Body of pancreas (tissue), 4 donors: ENCODE measurements around the gene PGC. TPM values are rescaled to one million over a fixed set of nuclear protein-coding genes. Genes with fewer than 3 reads are reported as not detected.

Source experiments
- ATAC-seq: fragments of 150-250 bp; one replicate; pipeline ENCODE4 v1.9.1; 2016
- DNase-seq, 4 donors: peaks; one replicate each; pipeline ENCODE4 v3.0.0-alpha.2; 2019
- H3K27ac ChIP-seq, 4 donors: fragments of 200-600 bp; sonication (generic); 1 replicate in 3 of 4; 2 replicates in 1 of 4; pipeline versions ENCODE4 v1.5.1 to v1.6.1; 2016 to 2019; ENCODE audit warnings: mild to moderate bottlenecking in 1 of 4, mixed read lengths in 1 of 4, moderate library complexity in 1 of 4
- H3K27me3 ChIP-seq, 2 donors: fragments of 200-600 bp; sonication (generic); one replicate each; pipeline ENCODE4 v1.6.0; 2016; ENCODE audit warnings: mild to moderate bottlenecking in 1 of 2
- H3K36me3 ChIP-seq, 2 donors: fragments of 200-600 bp; sonication (generic); replicated peaks in 1 of 2; 2 replicates each; pipeline ENCODE4 v1.5.1; 2016; ENCODE audit warnings: low read depth in 2 of 2; ENCODE audit not compliant: insufficient read depth in 1 of 2
- H3K4me1 ChIP-seq: fragments of 200-600 bp; sonication (generic); one replicate; pipeline ENCODE4 v1.6.0; 2016
- H3K4me3 ChIP-seq, 2 donors: fragments of 200-600 bp; sonication (generic); 1 replicate in 1 of 2; 2 replicates in 1 of 2; pipeline ENCODE4 v1.5.1; 2016 to 2019
- H3K9me3 ChIP-seq, 3 donors: fragments of 200-600 bp; sonication (generic); 1 replicate in 2 of 3; 2 replicates in 1 of 3; pipeline ENCODE4 v1.5.1; 2016
- CTCF ChIP-seq, 7 experiments: fragments of 450-650 bp in 4 of 7; fragments of 200-600 bp in 3 of 7; sonication (generic) in 3 of 7; IDR thresholded peaks; one replicate each; pipeline ENCODE4 v1.5.1; 2016 to 2019; ENCODE audit warnings: antibody characterized with exemption in 7 of 7
- POLR2A ChIP-seq, 3 donors: fragments of 450-650 bp; IDR thresholded peaks; one replicate each; pipeline ENCODE4 v1.6.1; 2016; ENCODE audit warnings: antibody characterized with exemption in 3 of 3, mild to moderate bottlenecking in 2 of 3
- WGBS, 2 donors: methylation state at CpG; one replicate each; pipeline ENCODE4 v1.1.5; 2017; 5-methylcytosine and 5-hydroxymethylcytosine counted together
- intact Hi-C: fragments of 100-400 bp; cut with DNase I; formaldehyde crosslinking; loops from one replicate; pipeline ENCODE4 v1.15.1; 2023
- total RNA-seq, 2 donors: library from RNA; depleted of rRNA; stranded (reverse); fragments of >200 nt; gene quantifications; one replicate each; pipeline ENCODE4 v1.1.0, GENCODE V29; 2016

PGC gene
- total RNA-seq, 2 donors from 2014 or later = 48.8 to 91.1 TPM

GRCh38 chr6:41743406-41744235 lies 3.6 kb downstream of the PGC start:
- WGBS, 2 donors = 70 to 75% methylated on average over 4 to 6 of the region's 6 CpGs
- no peak for TF ChIP-seq POLR2A (IDR thresholded peaks at IDR 0.05)
- no peak for TF ChIP-seq CTCF (IDR thresholded peaks at IDR 0.05)
- Histone ChIP-seq H3K4me3 (no peak overlapping the region), H3K4me1 (peaks cover 9% of the 10 kb centered on the region), H3K27me3 (no peaks in the 10 kb centered on the region), H3K27ac (no peak overlapping the region), H3K36me3 (no peaks in the 10 kb centered on the region), H3K9me3 (no peaks in the 10 kb centered on the region)
- ATAC-seq (no peak), DNase-seq (no peak)
- intact Hi-C loops = no loop called here

GRCh38 chr6:41741625-41742490 lies 5.3 kb downstream of the PGC start:
- ATAC-seq (no peak), DNase-seq (no peak)
- Histone ChIP-seq H3K27me3 (no peaks in the 10 kb centered on the region), H3K4me1 (no peaks in the 10 kb centered on the region), H3K4me3 (no peak overlapping the region), H3K27ac (no peak overlapping the region), H3K36me3 (no peaks in the 10 kb centered on the region), H3K9me3 (no peaks in the 10 kb centered on the region)
- WGBS, 2 donors = 71 to 79% methylated on average over 20 of the region's 20 CpGs
- intact Hi-C loops = no loop called here
- no peak for TF ChIP-seq POLR2A (IDR thresholded peaks at IDR 0.05)
- TF ChIP-seq CTCF (IDR thresholded peaks at IDR 0.05) = no peak

- no peaks in the 10 kb centered on the region for H3K9me3 ChIP-seq
- TF ChIP-seq CTCF (IDR thresholded peaks at IDR 0.05) (no peak), POLR2A (IDR thresholded peaks at IDR 0.05) (no peak)
- H3K4me3 ChIP-seq = no peak overlapping the region
- peaks cover 5% of the 10 kb centered on the region for H3K4me1 ChIP-seq
- H3K36me3 ChIP-seq = no peaks in the 10 kb centered on the region
- no peak overlapping the region for H3K27ac ChIP-seq
- 75 to 79% methylated on average over 12 to 13 of the region's 13 CpGs for whole genome bisulfite sequencing, 2 donors
- DNase-seq (no peak), ATAC-seq (no peak)
- intact Hi-C loops = no loop called here
- H3K27me3 ChIP-seq = no peaks in the 10 kb centered on the region
Measured at GRCh38 chr6:41740366-41741162, 6.6 kb downstream of the PGC start.

- intact Hi-C loops = no loop called here
- Histone ChIP-seq H3K4me3 (no peak overlapping the region), H3K27me3 (no peaks in the 10 kb centered on the region), H3K27ac (no peak overlapping the region), H3K4me1 (peaks cover 5% of the 10 kb centered on the region), H3K9me3 (no peaks in the 10 kb centered on the region), H3K36me3 (no peaks in the 10 kb centered on the region)
- 72 to 73% methylated on average over 3 to 4 of the region's 4 CpGs for WGBS, 2 donors
- ATAC-seq (no peak), DNase-seq (no peak)
- TF ChIP-seq CTCF (IDR thresholded peaks at IDR 0.05) (no peak), POLR2A (IDR thresholded peaks at IDR 0.05) (no peak)
Measured at GRCh38 chr6:41739041-41739440, 8.2 kb downstream of the PGC start.
